Right kidney (tissue), 9 donors: ENCODE results near the gene SLC44A4.
"Not testable (repeated sequence)": the region's sequence is repeated elsewhere in the genome, so short reads cannot be mapped to it uniquely, and the experiment has no call there.

Experiments
- DNase-seq: peaks from one replicate; pipeline ENCODE4 v3.0.0-alpha.2; 2016
- long read RNA-seq, 8 donors: transcript quantifications; one replicate each; lab custom pipeline, GENCODE V29; 2026

The SLC44A4 gene
- long read RNA-seq, donor 1, partial matches to known transcripts = 0 of 4 reads
- long read RNA-seq, donor 1, other reads (novel, unspliced or antisense) = 0 of 4 reads
- long read RNA-seq, donor 2, partial matches to known transcripts = 0 of 2 reads
- long read RNA-seq, donor 2, other reads (novel, unspliced or antisense) = 0 of 2 reads
- long read RNA-seq, donor 3, partial matches to known transcripts = 0 of 2 reads
- long read RNA-seq, donor 3, other reads (novel, unspliced or antisense) = 0 of 2 reads
- long read RNA-seq, donor 4, partial matches to known transcripts = 0 of 5 reads
- long read RNA-seq, donor 4, other reads (novel, unspliced or antisense) = 0 of 5 reads
- long read RNA-seq, donor 5, partial matches to known transcripts = 0 of 3 reads
- long read RNA-seq, donor 5, other reads (novel, unspliced or antisense) = 0 of 3 reads
- long read RNA-seq, donor 6, partial matches to known transcripts = 32 of 35 reads
- long read RNA-seq, donor 6, other reads (novel, unspliced or antisense) = 0 of 35 reads
- long read RNA-seq, donor 7, partial matches to known transcripts = 7 of 13 reads
- long read RNA-seq, donor 7, other reads (novel, unspliced or antisense) = 0 of 13 reads
- long read RNA-seq, donor 8, transcript SLC44A4-202 (21 exons, 2,589 nt) = major isoform, 8 of 9 reads
- long read RNA-seq, donor 8, partial matches to known transcripts = 0 of 9 reads
- long read RNA-seq, donor 8, other reads (novel, unspliced or antisense) = 0 of 9 reads

- DNase-seq = no peak
These were observed at the start of gene SLC44A4 for GRCh38 chr6:31878726-31879125. Gene SLC44A4, minus strand, starts transcription at chr6:31878997. Its CDS starts 17 bp downstream, at chr6:31878980.

DNA sequence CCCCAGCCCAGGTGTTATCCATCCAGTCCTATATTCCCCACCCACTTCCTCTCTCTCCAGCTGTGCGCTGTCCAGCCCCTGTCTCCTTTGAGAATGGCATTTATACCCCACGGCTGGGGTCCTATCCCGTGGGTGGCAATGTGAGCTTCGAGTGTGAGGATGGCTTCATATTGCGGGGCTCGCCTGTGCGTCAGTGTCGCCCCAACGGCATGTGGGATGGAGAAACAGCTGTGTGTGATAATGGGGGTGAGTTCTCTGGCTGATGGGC lies 49.8 kb upstream of the SLC44A4 start:
- DNase-seq = no peak

DNA sequence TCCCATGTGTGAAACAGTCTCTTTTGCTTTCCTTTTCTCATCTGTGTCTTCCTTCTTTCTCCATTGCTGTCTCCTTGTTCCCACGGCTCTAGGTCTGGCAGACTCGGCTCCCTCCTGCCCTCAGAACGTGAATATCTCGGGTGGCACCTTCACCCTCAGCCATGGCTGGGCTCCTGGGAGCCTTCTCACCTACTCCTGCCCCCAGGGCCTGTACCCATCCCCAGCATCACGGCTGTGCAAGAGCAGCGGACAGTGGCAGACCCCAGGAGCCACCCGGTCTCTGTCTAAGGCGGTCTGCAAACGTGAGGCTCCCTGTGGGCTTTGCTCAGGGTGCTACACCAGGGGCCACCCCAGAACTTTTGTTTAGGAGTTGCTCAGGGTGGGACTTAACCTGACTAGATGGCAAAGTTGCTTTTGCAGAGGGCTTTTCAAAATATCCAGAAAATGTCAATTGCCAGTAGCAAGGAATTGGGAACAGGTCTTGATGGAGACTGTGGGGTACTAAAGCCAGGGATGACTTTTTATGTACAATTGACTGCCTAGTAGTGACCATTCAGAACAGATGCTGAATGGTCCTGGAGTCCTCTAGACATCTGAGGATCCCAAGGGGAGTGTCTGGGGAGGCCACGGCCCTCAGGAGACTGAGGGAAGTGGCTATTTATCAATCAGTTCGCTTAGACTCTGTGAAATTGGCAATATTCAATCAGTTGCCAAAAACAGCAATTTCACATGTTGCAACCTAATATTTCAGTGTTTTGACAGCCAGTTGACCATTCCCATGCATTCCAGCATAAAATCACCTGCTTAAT lies 49.3 kb upstream of the SLC44A4 start:
- DNase-seq = no peak

DNA sequence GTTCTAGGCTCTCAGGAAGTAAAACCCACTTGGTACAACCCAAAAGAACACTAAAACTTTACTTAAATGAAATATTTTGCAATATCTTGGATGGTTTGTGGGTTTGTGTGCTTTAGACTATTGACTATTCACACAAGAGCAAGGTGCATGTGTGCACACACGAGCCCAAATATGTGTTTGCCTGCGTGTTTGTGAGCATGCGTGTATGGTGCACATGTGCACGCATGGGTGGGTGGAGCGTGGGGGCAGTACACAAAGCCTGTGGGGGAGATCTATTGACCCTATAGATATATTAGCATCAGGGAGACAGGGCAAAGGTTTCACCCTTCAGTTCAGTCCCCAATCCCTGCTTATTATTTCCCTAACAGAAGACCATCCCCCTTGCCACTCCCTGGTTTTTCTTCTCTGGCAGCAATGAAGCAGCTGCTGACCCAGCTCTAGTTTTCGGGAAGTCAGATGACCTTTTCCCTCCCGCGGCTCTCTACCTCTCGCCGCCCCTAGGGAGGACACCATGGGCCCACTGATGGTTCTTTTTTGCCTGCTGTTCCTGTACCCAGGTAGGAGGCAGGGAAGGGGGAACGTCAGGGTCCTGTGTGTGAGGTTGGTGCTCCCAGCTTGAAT lies 48.6 kb upstream of the SLC44A4 start, which contains the start of gene C2:
C2 (plus strand) TSS at position 476 of the 621 bp plus-strand sequence; CDS start at position 512, 36 bp downstream.
- DNase-seq = no peak

DNA sequence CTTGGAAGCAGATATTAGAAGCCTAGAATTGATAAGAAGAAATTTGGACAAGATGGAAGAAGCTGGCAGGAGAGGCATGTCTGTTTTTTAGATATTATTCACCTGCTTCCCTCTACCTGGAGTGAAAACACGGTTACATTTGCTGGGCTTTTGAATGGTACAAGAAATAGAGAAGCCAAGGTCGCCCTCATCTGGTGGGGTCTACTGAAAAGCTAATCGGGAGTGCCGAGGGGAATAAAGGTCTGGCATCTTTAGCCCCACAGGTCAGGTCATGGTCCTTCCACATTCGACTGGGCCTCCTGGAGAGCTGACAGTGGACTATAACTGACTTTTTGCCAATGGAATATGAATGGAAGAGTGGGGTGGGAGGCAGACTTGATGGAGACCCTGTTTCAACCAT lies 44.1 kb upstream of the SLC44A4 start:
- DNase-seq = no peak

DNA sequence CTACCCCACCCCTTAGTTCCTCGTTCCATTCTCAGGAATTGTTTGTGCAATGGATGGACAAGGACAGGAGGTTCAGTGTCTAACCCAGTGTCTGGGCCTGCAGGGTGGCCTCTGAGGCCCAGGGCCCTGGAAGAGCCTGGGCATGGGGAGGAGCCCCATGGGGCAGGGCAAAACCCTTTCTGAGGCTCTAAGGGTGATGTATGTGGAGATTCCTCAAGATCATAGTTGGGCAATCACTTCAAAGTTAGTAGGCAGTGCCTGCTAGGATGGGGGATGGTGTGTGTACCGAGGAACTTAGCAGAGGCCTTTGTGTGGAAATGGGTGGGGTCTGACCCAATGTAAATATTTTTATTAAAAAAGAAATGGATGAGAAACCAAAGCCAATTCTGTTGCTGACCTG lies 42.0 kb upstream of the SLC44A4 start:
- DNase-seq = no peak

DNA sequence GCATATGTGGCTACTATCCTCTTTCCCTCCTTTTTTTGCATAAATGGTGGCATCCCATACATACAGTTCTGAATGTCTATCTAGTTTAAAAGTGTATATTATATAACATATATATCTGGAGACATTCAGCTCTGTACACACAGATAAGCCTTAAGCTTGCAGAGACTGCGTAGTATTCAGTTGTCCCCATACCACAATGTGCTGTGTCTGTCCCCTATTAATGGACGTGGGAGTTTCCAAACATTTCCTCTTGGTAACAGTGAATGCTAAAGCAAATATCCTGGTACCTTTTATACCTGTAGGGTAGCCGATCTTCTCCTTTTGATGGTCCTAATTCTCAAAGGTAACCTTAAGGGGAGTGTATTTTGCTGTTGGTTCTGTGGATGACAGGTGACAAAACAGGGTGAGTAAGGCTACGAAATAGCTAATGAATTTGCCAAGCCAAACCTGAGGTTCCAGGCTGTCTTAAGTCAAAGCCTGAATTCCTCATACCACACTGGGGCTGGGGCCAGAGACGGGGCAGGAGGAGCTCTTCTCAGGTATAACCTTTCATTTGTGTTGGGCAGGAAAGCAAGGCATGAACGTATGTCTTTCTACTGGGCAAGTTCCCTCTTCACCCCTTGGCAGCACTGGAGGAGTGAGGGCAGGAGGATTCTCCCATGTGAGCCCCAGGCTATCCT lies 41.0 kb upstream of the SLC44A4 start:
- no peak for DNase-seq

DNA sequence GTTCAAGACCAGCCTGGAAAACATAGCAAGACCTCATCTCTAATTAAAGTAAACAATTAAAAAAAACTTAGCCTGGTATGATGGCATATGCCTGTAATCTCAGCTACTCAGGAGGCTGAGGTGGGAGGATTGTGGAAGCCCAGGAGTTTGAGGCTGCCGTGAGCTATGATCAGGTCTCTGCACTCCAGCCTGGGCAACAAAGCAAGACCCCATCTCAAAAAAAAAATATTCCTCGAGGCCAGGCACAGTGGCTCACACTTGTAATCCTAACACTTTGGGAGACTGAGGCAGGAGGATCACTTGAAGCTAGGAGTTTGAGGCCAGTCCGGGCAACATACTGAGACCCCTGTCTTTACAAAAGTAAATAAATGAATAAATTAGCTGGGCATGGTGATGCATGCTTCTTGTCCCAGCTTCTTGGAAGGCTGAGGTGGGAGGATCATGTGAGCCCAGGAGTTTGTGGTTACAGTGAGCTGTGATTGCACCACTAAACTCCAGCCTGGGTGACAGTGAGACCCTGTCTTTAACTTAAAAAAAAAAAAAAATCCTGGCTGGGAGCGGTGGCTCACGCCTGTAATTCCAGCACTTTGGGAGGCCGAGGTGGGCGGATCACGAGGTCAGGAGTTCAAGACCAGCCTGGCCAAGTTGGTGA lies 39.4 kb upstream of the SLC44A4 start:
- no peak for DNase-seq

- no peak for DNase-seq
These were observed 37.0 kb upstream of the SLC44A4 start for GRCh38 chr6:31915756-31916155.

DNA sequence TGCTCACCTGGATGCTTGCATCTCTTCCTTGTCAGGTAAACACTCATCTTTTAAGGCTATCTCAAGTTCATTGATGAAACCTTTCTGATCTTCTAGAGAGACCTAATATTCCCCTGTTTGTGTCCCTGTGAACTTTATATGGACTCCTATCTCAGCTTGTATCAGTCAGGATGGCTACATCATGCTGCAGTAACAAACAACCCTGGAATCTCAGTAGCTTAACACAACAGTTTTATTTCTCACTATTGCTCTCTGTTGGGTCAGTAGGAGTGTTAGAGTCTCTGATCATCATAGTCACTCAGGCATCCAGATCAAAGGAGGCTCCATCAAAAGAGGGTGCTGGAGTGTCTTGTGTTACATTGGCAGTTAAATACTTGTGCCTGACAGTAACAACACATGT lies 36.6 kb upstream of the SLC44A4 start:
- no peak for DNase-seq

DNA sequence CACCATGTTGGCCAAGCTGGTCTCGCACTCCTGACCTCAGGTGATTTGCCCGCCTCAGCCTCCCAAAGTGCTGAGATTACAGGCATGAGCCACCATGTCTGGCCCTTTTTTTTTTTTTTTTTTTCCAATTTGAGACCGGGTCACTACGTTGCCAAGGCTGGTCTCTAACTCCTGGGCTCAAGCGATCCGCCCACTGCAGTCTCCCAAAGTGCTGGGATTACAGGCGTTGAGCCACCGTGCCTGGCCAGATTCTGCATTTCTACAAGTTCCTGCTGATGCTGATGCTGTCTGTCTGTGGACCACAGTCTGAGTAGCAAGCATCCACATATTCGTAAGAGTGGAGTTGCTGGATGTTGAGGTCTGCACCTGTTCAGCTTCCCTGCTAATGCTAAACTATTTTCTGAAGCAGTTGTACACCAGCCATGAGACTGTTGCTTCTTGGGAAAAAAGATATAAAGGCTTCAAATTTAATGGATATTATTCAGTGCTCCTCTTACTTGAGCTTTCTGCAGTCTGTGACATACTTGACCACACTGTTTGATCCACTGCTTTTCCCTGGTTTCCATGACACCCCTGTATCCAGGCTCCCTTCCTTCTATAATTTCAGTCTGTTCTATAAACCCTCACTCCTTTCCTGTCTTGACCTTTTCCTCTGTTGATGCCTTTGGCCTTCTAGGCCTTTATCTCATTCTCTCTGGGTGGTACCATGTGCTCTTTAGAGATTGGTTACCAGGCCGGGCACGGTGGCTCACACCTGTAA lies 33.2 kb upstream of the SLC44A4 start:
- no peak for DNase-seq

- DNase-seq = not testable (repeated sequence)
These were observed 30.5 kb upstream of the SLC44A4 start for GRCh38 chr6:31909298-31909697.

DNA sequence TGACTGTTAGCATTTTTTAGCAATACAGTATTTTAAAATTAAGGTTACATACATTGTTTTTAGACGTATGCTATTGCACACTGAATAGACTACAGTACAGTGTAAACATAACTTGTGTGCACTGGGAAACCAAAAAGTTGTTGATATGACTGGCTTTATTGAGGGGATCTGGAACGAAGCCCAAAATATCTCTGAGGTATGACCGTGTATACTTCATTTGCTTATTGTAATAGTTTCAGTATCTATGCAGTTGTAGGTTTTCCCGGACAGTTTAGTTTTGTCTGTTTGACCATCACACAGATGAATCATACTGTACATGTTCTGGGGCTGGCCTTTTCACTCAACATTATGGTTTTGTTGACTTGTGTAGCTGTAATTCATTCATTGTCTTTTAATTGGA lies 30.0 kb upstream of the SLC44A4 start:
- no peak for DNase-seq

DNA sequence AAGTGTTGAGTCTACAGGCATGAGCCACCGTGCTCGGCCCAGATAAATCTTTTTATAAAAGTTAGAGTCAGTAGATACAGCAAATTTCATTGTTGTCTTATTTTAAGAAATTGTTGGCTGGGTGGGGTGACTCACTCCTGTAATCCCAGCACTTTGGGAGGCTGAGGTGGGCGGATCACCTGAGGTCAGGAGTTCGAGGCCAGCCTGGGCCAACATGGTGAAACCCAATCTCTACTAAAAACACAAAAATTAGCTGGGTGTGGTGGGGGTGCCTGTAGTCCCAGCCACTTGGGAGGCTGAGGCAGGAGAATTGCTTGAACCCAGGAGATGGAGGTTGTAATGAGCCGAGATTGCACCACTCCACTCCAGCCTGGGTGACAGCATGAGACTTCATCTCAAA lies 29.5 kb upstream of the SLC44A4 start:
- DNase-seq = not testable (repeated sequence)

DNA sequence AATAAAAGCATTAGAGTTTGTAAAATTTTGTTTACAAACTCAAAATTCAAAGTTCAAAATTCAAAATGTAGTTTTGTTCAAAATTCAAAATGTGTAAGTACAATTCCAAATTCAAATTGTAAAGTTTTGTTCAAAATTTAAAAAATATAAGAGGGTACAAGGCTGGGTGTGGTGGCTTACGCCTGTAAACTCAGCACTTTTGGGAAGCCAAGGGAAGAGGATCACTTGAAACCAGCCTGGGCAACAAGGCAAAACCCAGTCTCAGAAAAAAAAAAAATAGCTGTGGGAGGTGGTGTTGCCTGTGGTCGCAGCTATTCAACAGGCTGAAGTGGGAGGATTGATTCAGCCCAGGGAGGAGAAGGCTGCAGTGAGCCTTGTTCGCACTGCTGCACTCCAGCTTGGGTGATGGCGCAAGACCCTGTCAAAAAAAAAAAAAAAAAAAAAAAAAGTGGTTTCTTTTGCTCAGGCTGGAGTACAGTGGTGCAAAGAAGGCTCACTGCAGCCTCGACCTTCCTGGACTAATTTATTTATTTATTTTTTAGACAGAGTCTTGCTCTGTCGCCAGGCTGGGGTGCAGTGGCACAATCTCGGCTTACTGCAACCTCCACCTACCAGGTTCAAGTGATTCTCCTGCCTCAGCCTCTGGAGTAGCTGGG lies 28.5 kb upstream of the SLC44A4 start:
- DNase-seq = peak; percentile 13

DNA sequence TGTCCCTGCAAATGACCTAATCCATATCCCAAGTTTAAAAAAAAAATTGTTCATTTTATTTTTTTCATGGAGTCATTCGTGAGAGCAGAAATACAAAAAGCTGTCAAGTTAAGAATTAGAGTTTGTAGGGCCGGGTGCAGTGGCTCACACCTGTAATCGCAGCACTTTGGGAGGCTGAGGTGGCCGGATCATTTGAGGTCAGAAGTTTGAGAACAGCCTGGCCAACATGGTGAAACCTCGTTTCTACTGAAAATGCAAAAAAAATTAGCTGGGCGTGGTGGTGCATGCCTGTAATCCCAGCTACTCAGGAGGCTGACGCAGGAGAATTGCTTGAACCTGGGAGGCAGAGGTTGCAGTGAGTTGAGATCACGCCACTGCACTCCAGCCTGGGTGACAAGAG lies 27.9 kb upstream of the SLC44A4 start:
- DNase-seq = not testable (repeated sequence)

DNA sequence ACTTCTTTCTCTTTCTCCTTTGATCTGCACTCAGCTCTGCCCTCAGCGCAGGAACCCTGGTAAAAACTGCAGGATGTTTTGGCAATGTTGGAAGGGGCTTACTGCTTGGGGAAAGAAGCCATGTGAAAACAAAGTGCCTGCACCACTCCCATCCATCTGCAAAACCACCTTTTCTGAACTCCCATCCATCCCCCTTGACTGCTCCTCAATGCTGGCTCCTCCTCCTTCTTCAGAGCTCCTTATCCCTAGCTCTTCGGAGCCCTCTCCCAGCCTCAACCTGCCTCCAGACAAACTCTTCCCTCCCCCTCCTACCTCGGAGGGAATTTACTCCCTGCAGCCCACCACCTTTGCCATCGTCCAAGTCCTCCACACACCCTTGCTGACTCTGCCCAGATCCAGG lies 27.3 kb upstream of the SLC44A4 start:
- DNase-seq = no peak

DNA sequence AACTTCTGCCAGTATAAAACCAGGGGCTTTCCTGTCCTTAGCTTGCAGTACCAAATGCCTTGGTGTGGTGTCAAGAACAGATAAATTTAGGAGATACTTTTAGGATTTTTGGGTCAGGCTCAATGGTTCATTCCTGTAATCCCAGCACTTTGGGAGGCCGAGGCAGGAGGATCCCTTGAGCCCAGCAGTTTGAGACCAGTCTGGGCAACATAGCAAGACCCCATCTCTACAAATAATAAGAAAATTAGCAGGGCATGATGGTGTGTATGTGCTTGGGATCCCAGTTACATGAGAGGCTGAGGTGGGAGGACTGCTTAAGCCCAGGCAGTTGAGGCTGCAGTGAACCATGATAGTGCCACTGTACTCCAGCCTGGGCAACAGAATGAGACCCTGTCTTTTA lies 26.2 kb upstream of the SLC44A4 start:
- DNase-seq = no peak

GRCh38 chr6:31903957-31904356 lies 25.2 kb upstream of the SLC44A4 start:
- DNase-seq = no peak
